OCI-M2 (cell line): ENCODE data around the gene PRKX.
"Not testable (repeated sequence)": the region's sequence is repeated elsewhere in the genome, so short reads cannot be mapped to it uniquely, and the experiment has no call there.

Experiments used
- DNase-seq: peaks from one replicate; lab custom pipeline; 2025; ENCODE audit not compliant: unreplicated experiment; lab: John Stamatoyannopoulos, UW

The PRKX gene

DNA sequence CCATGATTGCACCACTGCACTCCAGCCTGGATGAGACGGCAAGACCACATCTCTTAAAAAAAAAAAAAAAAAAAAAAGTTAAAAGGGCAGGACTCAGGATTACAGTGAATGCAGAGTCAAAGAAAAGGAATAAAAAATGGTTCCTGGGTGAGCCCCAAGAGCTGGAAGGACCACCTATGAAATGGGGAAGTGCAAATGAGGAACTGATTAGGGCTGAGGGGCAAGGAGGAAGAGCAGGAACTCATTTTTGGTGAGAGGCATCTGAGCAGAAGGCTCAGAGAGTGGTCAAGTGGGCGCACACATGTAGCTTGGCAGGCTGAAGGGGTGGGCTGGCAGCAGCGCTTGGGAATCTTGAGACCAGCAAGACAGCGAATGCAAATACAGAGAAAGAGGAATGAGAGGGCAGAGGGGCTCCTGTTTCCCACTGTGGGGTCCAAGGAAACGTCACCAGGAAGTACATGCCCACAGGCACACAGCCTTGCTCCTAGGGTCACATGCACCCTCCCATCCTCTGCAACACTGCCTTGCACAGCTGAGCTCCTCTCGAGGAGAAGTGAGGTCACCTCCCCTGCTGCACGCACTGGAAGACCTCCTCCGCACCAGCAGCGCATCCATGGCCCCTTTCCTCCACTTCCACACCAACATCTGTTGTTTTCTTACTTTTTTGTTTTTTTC lies 49.7 kb downstream of the PRKX start:
- not testable (repeated sequence) for DNase-seq

- DNase-seq = no peak
These were observed 53.7 kb downstream of the PRKX start for GRCh38 chrX:3659761-3660160.

- DNase-seq = no peak
These were observed 58.3 kb downstream of the PRKX start for GRCh38 chrX:3655181-3655580.

- DNase-seq = no peak
These were observed 60.3 kb downstream of the PRKX start for GRCh38 chrX:3653111-3653510.

GRCh38 chrX:3651277-3651676 lies 62.2 kb downstream of the PRKX start:
- DNase-seq = no peak

DNA sequence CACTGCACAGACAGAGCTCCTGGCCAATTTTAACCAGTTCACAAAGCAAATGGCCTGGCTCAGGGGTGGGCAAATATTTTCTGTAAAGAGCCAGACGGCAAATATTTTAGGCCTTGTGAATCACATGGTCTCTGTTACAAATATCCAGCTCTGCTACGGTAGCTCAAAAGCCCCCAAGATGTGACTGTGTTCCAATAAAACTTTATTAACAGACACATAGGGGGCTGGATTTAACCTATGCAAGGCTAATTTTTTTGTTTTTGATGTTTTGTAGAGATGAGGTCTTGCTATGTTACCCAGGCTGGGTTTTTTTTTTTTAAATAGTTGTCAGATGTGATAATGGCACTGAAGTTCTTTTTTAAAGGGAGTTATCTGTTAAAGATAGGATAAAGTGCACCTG lies 65.4 kb downstream of the PRKX start:
- DNase-seq = no peak

GRCh38 chrX:3639858-3640631 lies 73.4 kb downstream of the PRKX start:
- not testable (repeated sequence) for DNase-seq

DNA sequence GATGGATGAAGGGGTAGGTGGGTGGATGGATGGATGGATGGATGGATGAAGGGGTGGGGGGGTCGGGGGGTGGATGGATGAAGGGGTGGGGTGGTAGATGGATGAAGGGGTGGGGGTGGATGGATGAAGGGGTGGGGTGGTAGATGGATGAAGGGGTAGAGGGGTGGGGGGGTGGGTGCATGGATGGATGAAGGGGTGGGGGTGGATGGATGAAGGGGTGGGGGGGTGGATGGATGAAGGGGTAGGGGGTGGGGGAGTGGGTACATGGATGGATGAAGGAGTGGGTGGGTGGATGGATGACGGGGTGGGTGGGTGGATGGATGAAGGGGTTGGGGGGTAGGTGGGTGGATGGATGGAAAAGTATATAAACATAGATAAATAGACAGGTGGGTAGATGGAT lies 74.2 kb downstream of the PRKX start:
- no peak for DNase-seq

- no peak for DNase-seq
These were observed 75.1 kb downstream of the PRKX start for GRCh38 chrX:3638280-3638873.

- DNase-seq = no peak
These were observed 76.6 kb downstream of the PRKX start for GRCh38 chrX:3636803-3637202.

GRCh38 chrX:3631196-3631595 lies 82.3 kb downstream of the PRKX start:
- no peak for DNase-seq

- no peak for DNase-seq
These were observed 85.9 kb downstream of the PRKX start for GRCh38 chrX:3627594-3627993.

GRCh38 chrX:3621414-3621813 lies 92.0 kb downstream of the PRKX start:
- DNase-seq = no peak

GRCh38 chrX:3611744-3612143 lies 101.7 kb downstream of the PRKX start:
- not testable (repeated sequence) for DNase-seq

DNA sequence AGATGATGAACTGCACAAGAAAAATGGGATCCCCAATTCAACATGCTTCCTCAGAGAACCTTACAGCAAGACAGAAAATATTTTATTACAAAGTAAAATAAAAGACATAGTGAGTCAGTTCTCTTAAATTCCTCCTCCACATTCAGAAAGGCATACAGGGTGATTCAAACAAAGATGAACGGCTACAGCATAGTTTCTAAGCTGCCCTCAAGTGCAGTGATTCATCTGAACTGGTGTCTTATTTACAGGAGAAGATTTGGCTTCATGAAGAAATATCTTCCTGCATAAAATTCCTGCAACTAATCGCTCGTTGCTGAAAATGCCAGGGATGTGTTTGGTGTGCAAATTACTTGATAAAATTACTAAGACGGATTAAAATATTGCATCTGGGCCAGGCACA lies 103.6 kb downstream of the PRKX start:
- DNase-seq = no peak

DNA sequence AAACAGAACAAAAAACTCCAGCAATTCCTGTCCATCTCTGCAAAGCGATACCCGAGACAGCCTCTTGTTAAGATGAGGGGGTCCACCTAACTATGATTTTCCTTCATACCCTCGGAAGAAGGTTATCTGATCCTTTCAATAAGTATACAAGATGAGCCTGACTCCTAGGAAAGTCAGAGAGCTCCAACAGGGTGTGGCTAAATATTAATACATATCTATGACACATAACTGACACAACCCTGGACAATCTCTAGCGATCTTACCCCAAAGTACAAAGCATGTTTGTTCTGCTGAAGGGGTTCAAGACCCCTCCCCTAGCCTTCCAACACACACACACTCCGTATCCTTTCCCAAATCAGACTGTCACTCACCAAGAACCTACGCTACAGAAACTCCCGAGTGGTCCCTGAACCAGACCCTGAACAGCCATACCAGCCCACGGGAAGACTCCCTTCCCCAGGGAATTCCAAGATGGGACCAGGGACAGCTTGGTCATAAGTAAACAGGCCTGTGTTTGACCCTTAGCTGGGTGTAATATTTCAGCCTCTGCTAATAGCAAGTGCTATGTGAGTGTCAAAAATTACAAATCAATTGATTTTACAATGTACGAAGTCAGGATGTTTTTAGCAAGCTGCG lies 110.3 kb downstream of the PRKX start:
- no peak for DNase-seq

DNA sequence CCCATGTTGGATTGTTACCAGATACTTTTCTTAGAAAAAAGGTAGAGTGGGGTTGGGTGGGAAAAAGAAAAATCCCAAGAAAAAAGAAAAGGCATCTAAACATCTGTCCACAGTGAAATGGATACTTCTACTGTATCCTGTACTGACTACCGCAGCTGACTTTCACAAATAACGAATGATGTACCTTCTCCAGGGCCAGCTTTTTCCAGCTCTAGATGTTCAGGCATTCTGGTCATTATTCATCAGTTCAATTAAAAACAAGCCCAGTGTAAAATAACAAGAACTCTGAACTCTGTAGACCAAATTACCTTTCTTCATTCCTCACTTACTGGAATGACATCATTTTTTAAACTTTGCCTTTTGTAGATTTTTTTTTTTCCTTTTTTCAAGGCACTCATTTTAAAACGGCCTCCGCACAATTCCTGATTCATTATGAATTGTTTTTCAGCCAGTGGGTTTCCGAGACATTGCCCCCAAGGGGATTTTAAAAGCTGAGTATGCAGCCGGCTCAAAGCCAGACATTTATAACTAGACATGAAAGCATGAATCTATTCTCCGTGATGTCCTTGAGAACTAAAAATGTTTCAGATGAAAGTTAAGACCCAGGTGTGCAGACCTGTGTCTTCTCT lies 113.5 kb downstream of the PRKX start:
- DNase-seq = no peak

GRCh38 chrX:3598709-3599108 lies 114.7 kb downstream of the PRKX start:
- DNase-seq = no peak

GRCh38 chrX:3598046-3598605 lies 115.3 kb downstream of the PRKX start:
- DNase-seq = no peak

GRCh38 chrX:3592184-3592583 lies 121.3 kb downstream of the PRKX start:
- DNase-seq = no peak

GRCh38 chrX:3589474-3589873 lies 124.0 kb downstream of the PRKX start:
- no peak for DNase-seq
